HG02588 (cell line): ENCODE data around the gene HYCC1.
"Not testable (repeated sequence)": the region's sequence is repeated elsewhere in the genome, so short reads cannot be mapped to it uniquely, and the experiment has no call there.

Source experiments
- ATAC-seq: cut with Tn5 transposase; IDR thresholded peaks from one replicate; pipeline ENCODE4 v1.9.1; 2021; ENCODE audit warnings: mild to moderate bottlenecking, moderate library complexity; ENCODE audit not compliant: unreplicated experiment

HYCC1 gene

DNA sequence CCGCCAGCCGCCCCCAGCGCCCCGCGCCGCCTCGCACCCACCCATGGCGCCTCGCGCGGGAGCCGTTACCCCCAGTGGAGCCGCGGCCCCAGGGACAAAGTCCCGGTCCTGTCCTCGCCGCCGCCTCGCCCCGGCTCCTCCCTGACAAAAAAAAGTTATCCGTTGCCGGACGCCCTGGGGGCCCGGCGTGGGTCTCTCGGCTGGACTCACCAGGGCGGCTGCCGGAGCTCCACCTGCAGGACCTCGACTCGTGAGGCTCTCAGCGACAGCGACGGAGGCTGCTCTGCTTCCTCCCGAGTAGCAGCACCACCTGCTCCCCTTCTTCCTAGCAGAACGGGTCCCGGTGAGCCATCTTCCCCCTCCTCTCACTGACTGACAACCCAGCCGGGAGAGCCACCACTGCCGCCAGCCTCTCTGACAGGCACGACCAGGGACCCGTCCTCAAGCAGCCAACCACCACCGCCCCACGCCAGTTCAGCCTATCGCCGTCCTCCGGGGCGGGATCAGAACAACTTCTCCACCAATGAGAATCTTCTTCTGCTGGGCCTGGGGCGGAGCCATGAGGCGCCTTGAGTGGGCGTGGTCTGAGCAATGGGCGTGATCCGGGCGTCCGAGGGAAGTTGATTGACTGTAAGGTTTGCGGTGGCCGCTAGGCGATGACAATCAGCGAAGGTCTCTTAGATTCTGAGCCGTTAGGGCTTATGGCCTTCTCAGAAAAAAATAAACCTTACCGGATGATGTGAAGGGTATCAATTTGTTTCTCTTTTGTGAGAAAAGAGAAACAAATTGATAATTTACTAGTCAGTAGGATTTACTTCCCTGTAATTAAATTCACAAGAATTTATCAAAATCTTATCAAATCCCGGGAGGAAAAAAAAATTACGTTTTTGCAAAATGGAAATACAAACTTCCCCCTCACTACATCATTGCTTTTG lies at the start of gene HYCC1:
HYCC1 (minus strand) TSS at position 416 of the 935 bp plus-strand sequence. CDS start 23,019 bp downstream, outside the sequence.
- ATAC-seq: peak; percentile 96

DNA sequence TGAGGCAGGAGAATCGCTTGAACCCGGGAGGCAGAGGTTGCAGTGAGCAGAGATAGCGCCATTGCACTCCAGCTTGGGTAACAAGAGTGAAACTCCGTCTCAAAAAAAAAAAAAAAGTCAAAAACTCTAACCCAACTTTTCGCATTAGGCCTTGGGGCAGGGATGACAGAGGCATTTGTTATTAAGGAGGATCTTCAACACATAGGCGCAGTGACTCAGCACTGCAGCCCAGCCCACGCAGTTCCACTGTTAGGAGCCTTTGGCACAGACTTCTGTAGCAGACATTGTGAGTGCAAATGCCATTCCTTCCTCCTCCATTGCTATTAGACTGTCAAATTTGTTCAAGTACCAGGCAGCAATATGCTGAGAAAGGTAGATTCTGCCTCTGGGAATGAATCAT lies 48.5 kb upstream of the HYCC1 start:
- no peak for ATAC-seq

DNA sequence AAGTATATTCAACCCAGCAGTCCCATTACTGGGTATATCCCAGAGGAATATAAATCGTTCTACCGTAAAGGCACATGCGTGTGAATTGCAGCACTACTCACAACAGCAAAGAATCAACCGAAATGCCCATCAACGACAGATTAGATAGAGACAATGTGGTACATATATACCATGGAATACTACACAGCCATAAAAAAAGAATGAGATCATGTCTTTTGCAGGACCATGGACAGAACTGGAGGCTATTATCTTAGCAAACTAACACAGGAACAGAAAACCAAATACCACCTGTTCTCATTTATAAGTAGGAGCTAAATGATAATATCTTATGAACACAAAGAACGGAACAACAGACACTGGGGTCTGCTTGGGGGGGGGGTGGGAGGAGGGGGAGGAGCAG lies 47.4 kb upstream of the HYCC1 start:
- ATAC-seq: no peak

DNA sequence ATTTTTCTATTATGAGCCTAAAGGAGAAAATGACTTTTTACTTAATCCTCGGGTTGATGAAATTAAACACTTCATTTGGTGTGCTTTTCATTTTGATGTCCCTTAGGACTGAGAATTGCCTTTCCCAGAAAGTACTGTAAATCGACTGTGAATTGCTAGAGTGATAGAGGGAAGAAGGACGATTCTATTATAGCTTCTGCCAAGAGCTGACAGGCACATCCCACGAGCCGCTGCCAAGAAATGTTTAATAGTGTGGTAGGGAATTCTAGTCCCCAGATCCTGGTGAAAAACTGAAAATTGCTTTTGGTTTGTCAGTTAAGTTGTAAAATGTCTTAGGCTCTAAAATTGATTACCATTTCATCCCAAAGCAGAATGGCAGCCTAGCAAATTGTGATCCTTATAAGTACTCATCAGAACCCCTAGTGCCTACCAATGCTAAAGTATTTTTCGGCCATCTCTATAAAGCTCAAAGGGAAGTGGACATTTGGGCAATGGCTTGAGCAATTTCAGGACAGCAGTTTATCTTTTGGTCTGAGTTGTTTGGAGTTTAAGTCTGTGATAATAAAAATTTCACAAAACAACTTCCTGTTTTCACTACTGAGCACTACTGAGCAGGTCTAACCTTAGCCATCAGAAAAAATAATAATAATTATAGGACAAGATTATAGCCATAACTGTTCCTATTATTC lies 44.6 kb upstream of the HYCC1 start:
- ATAC-seq: no peak

DNA sequence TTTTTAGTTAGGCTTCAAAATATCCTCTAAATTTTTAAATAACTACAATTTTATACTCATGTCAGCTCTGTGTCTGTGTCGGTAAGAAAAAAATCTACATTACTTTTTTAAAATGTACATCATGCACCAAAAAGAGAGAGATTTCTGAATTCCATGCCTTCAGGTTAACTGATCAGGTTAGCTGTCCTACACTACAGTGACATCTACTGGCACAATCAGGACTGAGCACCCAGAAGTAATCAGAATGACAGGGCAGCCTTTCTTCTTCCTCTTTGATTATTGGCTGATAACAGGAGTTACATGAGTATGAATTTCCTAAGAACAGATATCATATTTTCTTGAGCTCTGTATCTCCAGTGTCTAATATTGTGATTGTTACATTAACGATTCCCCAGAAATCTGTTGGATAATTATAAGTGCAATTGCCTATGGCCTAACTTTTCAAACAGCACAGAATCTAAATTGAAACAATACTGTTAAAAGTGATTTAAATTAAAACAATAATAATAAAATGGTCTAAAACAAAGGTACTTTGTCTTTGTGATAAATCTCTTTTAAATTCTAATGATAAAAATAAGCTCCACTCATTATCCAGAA lies 41.8 kb upstream of the HYCC1 start:
- no peak for ATAC-seq

DNA sequence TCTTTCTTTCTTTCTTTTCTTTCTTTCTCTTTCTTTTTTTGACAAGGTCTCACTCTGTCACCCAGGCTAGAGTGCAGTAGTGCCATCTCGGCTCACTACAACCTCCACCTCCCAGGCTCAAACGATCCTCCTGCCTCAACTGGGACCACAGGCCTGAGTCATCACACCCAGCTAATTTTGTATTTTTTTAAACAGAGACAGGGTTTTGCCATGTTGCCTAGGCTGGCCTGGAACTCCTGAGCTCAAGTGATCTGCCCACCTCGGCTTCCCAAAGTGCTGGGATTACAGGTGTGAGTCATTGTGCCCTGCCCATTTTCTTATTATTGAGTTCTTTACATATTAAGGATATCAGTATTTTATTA lies 37.2 kb upstream of the HYCC1 start:
- ATAC-seq: not testable (repeated sequence)

DNA sequence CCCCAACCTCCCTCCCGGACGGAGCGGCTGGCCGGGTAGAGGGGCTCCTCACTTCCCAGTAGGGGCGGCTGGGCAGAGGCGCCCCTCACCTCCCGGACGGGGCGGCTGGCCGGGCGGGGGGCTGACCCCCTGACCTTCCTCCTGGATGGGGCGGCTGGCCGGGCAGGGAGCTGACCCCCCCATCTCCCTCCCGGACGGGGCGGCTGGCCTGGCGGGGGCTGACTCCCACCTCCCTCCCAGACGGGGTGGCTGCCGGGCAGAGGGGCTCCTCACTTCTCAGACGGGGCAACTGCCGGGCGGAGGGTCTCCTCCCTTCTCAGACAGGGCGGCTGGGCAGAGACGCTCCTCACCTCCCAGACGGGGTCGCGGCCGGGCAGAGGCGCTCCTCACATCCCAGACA lies 32.4 kb upstream of the HYCC1 start:
- ATAC-seq: not testable (repeated sequence)

DNA sequence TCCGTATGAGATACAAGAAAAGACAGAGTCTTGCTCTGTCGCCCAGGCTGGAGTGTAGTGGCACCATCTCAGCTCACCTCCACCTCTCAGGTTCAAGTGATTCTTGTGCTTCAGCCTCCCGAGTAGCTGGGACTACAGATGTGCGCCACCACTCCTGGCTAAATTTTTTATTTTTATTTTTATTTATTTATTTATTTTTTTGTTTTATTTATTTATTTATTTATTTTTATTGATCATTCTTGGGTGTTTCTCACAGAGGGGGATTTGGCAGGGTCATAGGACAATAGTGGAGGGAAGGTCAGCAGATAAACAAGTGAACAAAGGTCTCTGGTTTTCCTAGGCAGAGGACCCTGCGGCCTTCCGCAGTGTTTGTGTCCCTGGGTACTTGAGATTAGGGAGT lies 31.2 kb upstream of the HYCC1 start:
- not testable (repeated sequence) for ATAC-seq

DNA sequence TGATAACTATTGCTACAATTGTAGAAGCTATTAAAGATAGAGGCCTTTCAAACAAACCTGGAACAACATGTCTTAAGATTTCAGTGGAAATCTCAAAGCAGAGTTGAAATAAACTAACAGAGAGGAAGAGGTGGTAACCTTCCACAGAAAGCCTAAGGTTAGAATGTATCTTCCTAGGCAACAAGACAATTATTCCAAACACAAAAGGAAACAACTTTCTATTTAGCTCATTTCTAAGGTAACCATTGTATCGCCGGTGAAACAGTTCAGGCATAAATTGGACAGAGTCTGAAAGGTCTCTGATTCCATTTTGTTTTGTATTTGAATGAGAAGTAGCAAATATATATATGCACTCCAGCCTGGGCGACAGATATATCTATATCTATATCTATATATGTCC lies 30.7 kb upstream of the HYCC1 start:
- ATAC-seq: no peak

DNA sequence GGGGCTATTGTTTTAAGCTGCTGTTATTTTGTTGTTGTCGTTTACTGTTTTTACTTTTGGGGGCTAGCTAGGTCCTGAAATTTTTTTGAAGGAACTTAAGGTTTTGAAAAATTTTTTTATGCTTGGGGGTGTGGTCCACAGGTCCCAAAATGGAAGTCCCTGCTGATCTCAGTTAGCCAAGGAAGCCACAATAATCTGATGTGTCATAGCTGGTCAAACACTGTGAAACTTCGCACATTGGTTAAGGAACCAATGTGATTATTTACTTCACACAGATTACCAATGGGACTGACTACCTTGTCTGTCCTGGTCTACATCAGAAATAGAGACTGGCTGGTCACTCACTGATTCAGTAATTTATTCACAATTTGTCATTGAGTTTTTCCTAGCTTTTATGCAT lies 29.5 kb upstream of the HYCC1 start:
- no peak for ATAC-seq

DNA sequence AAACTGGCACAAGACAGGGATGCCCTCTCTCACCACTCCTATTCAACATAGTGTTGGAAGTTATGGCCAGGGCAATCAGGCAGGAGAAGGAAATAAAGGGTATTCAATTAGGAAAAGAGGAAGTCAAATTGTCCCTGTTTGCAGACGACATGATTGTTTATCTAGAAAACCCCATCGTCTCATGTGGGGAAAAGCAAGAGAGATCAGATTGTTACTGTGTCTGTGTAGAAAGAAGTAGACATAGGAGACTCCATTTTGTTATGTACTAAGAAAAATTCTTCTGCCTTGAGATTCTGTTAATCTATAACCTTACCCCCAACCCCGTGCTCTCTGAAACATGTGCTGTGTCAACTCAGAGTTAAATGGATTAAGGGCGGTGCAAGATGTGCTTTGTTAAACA lies 25.7 kb upstream of the HYCC1 start:
- not testable (repeated sequence) for ATAC-seq

DNA sequence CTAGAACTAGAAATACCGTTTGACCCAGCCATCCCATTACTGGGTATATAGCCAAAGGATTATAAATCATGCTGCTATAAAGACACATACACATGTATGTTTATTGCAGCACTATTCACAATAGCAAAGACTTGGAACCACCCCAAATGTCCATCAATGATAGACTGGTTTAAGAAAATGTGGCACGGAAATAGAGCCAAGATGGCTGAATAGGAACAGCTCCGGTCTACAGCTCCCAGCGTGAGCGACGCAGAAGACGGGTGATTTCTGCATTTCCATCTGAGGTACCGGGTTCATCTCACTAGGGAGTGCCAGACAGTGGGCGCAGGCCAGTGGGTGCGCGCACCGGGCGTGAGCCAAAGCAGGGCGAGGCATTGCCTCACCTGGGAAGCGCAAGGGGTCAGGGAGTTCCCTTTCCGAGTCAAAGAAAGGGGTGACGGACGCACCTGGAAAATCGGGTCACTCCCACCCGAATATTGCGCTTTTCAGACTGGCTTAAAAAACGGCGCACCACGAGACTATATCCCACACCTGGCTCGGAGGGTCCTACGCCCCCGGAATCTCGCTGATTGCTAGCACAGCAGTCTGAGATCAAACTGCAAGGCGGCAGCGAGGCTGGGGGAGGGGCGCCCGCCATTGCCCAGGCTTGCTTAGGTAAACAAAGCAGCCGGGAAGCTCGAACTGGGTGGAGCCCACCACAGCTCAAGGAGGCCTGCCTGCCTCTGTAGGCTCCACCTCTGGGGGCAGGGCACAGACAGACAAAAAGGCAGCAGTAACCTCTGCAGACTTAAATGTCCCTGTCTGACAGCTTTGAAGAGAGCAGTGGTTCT lies 21.8 kb upstream of the HYCC1 start:
- ATAC-seq: not testable (repeated sequence)

DNA sequence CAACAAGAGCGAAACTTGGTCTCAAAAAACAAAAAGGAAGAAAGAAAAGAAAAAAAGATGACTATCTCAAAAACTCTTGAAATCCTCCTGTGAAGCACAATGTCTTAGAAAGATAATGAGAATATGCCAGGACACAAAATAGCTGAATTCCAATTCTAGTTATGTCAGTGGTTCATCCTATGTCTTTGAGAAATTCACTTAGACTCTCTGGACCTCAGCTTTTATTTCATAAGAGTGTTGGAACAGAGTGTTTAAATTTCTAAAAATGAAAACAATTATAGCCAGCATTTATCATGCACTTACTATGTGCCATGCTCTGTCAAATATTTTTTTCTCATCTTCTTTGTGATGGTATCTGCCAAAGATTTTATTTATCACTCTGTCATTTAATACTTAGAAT lies 13.3 kb upstream of the HYCC1 start:
- no peak for ATAC-seq

DNA sequence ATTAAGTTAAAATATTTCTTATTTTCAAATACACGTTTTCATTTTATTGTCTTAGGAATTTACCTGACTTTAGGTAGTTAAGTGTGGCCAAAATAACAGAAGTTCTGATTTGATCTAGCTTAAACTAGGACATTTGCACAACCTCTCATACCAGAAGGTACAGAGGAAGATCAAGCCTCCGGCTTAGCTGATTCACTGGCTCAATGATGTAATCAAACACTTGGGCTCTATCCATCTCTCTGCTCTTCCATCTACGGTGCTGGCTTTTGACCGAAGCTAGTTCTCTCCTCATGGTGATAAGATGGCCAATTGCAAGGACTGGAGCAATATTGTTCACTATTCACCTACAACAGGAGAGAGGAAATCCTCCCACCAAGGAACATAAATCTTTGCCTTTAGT lies 12.2 kb upstream of the HYCC1 start:
- no peak for ATAC-seq

DNA sequence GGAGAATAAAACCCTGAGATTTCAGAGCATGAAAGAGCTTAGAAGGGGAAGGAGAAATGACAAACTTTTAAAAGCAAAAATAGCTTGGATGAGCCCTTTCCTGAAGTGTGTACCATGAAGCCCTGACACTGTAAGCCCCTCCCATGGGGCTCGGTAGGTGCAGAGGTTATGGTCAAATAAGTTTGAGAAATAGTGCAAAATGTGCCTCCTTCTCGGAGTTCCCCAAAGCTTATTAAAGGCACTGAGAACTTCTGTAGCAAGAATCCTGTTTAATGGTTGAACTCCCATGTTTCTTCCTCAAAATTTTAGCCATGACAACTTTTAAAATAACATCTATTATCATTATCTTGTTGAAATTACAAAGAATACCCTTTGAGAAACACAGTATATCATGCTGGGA lies 10.5 kb upstream of the HYCC1 start:
- no peak for ATAC-seq

DNA sequence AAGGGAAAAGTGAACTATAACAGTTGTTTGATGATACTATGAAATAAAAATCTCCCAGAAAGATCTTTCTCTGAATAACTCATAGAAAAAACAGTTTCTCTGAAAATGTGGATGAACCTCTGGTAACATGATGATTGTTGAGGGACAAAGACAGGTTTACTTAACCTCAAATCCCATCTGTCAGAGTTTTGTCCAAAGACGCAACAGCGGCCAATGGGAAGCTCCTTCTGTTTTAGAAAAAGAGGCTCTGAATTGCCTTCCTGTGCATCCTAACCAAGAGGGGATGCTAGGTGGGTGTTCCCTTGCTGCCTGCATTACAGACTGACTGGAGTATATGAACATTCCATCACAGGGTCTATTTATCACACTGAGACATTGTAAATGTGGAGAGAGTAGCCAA lies 8.9 kb upstream of the HYCC1 start:
- no peak for ATAC-seq

DNA sequence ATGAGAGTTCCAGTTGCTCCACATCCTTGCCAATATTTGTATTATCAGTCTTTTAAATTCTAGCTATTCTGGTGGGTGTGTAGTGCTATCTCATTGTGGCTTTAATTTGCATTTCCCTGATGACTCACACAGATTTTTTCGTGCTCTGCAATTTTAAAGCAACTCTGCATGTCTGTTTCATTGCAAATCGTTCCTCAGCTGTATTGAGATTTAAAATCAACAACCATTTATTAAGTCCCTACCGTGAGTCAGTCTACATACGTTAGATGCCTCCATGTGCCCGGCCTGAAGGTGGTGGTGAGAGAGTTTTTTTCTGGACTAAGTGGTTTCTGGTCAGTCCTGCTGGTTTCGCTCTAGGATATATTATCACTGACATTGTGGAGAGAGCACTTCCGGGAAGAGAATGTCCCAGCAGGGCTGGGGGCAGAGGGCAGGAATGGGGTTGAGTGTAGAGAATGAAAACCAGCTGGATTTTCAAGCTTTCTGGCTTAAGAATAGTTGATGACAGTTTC lies 8.4 kb upstream of the HYCC1 start:
- no peak for ATAC-seq

DNA sequence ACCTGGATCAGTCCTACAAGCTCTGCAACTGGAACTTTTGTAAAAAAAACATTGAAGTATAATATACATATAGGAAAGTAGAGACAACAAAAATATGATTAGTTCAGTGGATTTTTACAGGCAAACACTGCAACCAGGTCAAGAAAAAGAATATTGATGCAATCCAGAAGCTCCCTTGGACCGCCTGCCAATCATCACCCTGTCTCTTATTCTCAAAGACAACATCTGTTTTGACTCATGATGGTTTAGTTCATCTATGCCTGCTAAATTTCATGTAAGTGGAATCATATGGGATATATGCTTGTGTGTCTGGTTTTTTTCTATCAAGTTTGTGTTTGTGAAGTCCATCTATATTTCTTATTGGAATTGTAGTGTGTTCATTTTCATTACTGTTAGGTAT lies 7.7 kb upstream of the HYCC1 start:
- no peak for ATAC-seq

DNA sequence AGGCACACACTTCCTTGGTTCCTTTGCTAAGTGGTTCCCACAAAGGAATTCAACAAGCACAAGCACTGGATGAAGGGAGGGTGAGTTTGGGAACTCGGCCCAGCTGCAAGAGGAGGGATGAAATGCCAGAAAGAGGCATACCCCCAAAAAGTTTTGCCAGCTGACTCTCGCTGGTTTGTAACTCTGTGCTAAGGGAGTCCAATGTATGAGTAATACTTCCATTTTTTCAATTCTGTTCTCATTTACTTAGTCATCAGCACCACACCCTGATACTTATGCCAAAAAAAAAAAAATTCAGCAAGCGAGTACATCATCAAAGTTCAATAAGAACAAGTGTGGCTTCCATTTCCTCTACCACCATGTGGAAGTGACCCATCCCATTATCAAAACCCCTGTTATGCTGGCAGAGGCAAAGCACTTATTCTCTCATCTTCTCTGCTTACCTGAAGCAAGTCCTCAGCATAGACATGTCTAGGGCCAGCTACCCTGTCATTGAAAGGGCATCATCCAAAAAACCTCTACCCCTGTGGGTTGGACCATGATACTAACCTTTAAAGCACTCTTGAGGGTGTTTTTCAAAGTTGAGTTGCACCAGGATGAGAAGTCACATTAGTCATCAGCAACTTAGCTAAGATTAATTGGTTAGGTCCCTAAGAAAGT lies 6.9 kb upstream of the HYCC1 start:
- no peak for ATAC-seq

DNA sequence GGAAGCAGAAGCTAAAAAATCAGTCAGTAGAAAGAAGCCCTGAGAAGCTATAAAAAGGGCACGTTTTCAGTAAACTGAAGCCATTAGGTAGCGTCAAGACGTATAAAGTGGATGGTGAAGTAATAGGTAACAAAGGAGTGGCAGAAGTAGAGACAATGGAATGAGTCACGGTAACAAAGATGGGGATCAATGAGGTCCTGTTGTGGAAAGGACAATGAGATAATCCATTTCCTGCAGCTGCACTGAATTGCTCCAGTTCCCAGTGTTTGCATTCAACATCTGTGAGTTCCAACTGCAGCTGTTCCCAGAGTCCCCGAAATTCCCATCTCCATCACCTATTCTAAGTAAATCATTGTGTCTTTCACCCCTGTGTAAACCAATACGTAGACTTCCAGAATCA lies 4.8 kb upstream of the HYCC1 start:
- ATAC-seq: no peak
